ENCODE data around the gene RAP1A.
A peak's percentile ranks its signal among the peaks of the same experiment; 100 is the strongest.
"Not testable (repeated sequence)": the region's sequence is repeated elsewhere in the genome, so short reads cannot be mapped to it uniquely, and the experiment has no call there.

The RAP1A gene

GRCh38 chr1:111738436-111739193 is 119.0 kb downstream of the RAP1A start:
- DNase-seq = no peak

GRCh38 chr1:111739194-111739924 is 119.8 kb downstream of the RAP1A start, which contains the start of gene INKA2:
Gene INKA2, minus strand, starts transcription at chr1:111739395. Its CDS starts 153 bp downstream, at chr1:111739242.
- DNase-seq = peak; percentile 40

GRCh38 chr1:111739925-111740765 is 120.6 kb downstream of the RAP1A start:
- DNase-seq = no peak

- DNase-seq = not testable (repeated sequence)
Observed at GRCh38 chr1:111742292-111742691, 122.7 kb downstream of the RAP1A start.

- no peak for DNase-seq
Observed at GRCh38 chr1:111742938-111743549, 123.5 kb downstream of the RAP1A start.

GRCh38 chr1:111743679-111744101 is 124.1 kb downstream of the RAP1A start:
- DNase-seq = no peak

GRCh38 chr1:111745675-111746613 is 126.4 kb downstream of the RAP1A start:
- DNase-seq = no peak

GRCh38 chr1:111746614-111746999 is 127.0 kb downstream of the RAP1A start:
- DNase-seq = no peak

GRCh38 chr1:111747282-111747734 is 127.7 kb downstream of the RAP1A start:
- DNase-seq = no peak

- DNase-seq = no peak
Observed at GRCh38 chr1:111747947-111748346, 128.4 kb downstream of the RAP1A start.

- DNase-seq = no peak
Observed at GRCh38 chr1:111749628-111750027, 130.0 kb downstream of the RAP1A start.

- DNase-seq = no peak
Observed at GRCh38 chr1:111750856-111751255, 131.3 kb downstream of the RAP1A start.

- DNase-seq = no peak
Observed at GRCh38 chr1:111751906-111752575, 132.5 kb downstream of the RAP1A start.

- no peak for DNase-seq
Observed at GRCh38 chr1:111754984-111755330, 135.4 kb downstream of the RAP1A start.

GRCh38 chr1:111755331-111756123 is 135.9 kb downstream of the RAP1A start, which contains the start of gene DDX20:
Gene DDX20, plus strand, starts transcription at chr1:111755901. Its CDS starts 24 bp downstream, at chr1:111755925.
- DNase-seq = peak; percentile 69

GRCh38 chr1:111756124-111756513 is 136.5 kb downstream of the RAP1A start:
- DNase-seq = no peak

- DNase-seq = no peak
Observed at GRCh38 chr1:111758373-111758772, 138.8 kb downstream of the RAP1A start.

- no peak for DNase-seq
Observed at GRCh38 chr1:111761717-111762116, 142.1 kb downstream of the RAP1A start.

- no peak for DNase-seq
Observed at GRCh38 chr1:111762332-111762731, 142.7 kb downstream of the RAP1A start.
